H1 (cell line): Measurements from ENCODE around the gene KLHL7. TPM values are rescaled to one million over a fixed set of nuclear protein-coding genes. Genes with fewer than 3 reads are reported as not detected.
"Not testable (repeated sequence)": the region's sequence is repeated elsewhere in the genome, so short reads cannot be mapped to it uniquely, and the experiment has no call there.

Source experiments
- CTCF ChIA-PET: fragments of 300-600 bp; sonication (Branson Sonifier 250); formaldehyde crosslinking; loops from one replicate; lab custom pipeline; 2021; ENCODE audit not compliant: partially characterized antibody; lab: Charles Lee
- POLR2A ChIA-PET: fragments of 300-600 bp; sonication (Branson Sonifier 250); formaldehyde crosslinking; loops from one replicate; lab custom pipeline; 2021; ENCODE audit warnings: inconsistent platforms; ENCODE audit not compliant: partially characterized antibody; lab: Charles Lee
- DNase-seq, 2 experiments: peaks; one replicate each; pipeline versions ENCODE4 v3.0.0 to v3.0.0-alpha.2; 2010 to 2022; ENCODE audit warnings: low spot score in 2 of 2, low read depth in 1 of 2, mixed read lengths in 1 of 2
- FAIRE-seq: peaks from 2 replicates; lab custom pipeline; 2011; peaks lifted over from hg19 to GRCh38; lab: Jason Lieb, UNC
- H2AFZ ChIP-seq: 2 replicates; pipeline ENCODE4 v1.8.1; 2012; ENCODE audit warnings: low read length, inconsistent platforms
- H2AK5ac ChIP-seq: 2 replicates; pipeline ENCODE4 v1.6.1; 2013; ENCODE audit warnings: low read depth, low read length
- H2BK120ac ChIP-seq: replicated peaks from 2 replicates; pipeline ENCODE3; 2013; ENCODE audit warnings: low read depth, low read length, inconsistent platforms
- H2BK12ac ChIP-seq: 2 replicates; pipeline ENCODE4 v1.6.1; 2013; ENCODE audit warnings: low read depth, low read length
- H2BK15ac ChIP-seq: 2 replicates; pipeline ENCODE4 v1.6.1; 2013; ENCODE audit warnings: low read length
- H2BK20ac ChIP-seq: 2 replicates; pipeline ENCODE4 v1.6.1; 2013; ENCODE audit warnings: low read length
- H2BK5ac ChIP-seq: 2 replicates; pipeline ENCODE4 v1.6.1; 2013; ENCODE audit warnings: low read depth, low read length
- H3K14ac ChIP-seq: 2 replicates; pipeline ENCODE4 v1.6.1; 2013; ENCODE audit warnings: inconsistent platforms; ENCODE audit not compliant: insufficient read length
- H3K18ac ChIP-seq: 2 replicates; pipeline ENCODE4 v1.6.1; 2013; ENCODE audit warnings: low read length; ENCODE audit errors: extremely low read depth
- H3K23ac ChIP-seq: 2 replicates; pipeline ENCODE4 v1.6.1; 2013; ENCODE audit warnings: inconsistent platforms; ENCODE audit not compliant: insufficient read length
- H3K23me2 ChIP-seq: 2 replicates; pipeline ENCODE4 v1.6.1; 2013; ENCODE audit warnings: low read depth, low read length
- H3K27ac ChIP-seq: 2 replicates; pipeline ENCODE4 v1.6.1; 2011; ENCODE audit warnings: low read depth, low read length, inconsistent platforms
- H3K27me3 ChIP-seq, 4 experiments: replicated peaks in 1 of 4; 1 replicate in 1 of 4; 2 replicates in 3 of 4; pipeline versions ENCODE4 v1.6.1 to v1.8.1; 2011 to 2013; ENCODE audit warnings: low read length in 3 of 4, mild to moderate bottlenecking in 3 of 4, inconsistent platforms in 2 of 4, mixed read lengths in 2 of 4, moderate library complexity in 1 of 4; ENCODE audit not compliant: control insufficient read depth in 3 of 4, insufficient read depth in 3 of 4; ENCODE audit errors: extremely low read depth in 1 of 4
- H3K36me3 ChIP-seq, 4 experiments: 2 replicates each; pipeline versions ENCODE4 v1.6.1 to v1.8.1; 2011 to 2013; ENCODE audit warnings: mild to moderate bottlenecking in 4 of 4, low read length in 3 of 4, moderate library complexity in 2 of 4, control low read depth in 1 of 4, inconsistent platforms in 1 of 4; ENCODE audit not compliant: insufficient read depth in 4 of 4, control insufficient read depth in 2 of 4
- H3K4ac ChIP-seq: replicated peaks from 2 replicates; pipeline ENCODE3; 2013; ENCODE audit warnings: low read length, low read depth, mixed read lengths, inconsistent platforms; ENCODE audit not compliant: insufficient read length
- H3K4me1 ChIP-seq, 4 experiments: replicated peaks in 1 of 4; 1 replicate in 1 of 4; 2 replicates in 3 of 4; pipeline versions ENCODE4 v1.6.1 to v1.8.1; 2011 to 2013; ENCODE audit warnings: low read length in 3 of 4, inconsistent platforms in 2 of 4, mixed read lengths in 1 of 4; ENCODE audit not compliant: insufficient read depth in 4 of 4, control insufficient read depth in 3 of 4
- H3K4me2 ChIP-seq, 2 experiments: 2 replicates each; pipeline versions ENCODE4 v1.6.1 to v1.8.1; 2011 to 2013; ENCODE audit warnings: low read depth in 2 of 2, low read length in 2 of 2, control low read depth in 1 of 2, inconsistent platforms in 1 of 2, mild to moderate bottlenecking in 1 of 2; ENCODE audit not compliant: insufficient read depth in 1 of 2
- H3K4me3 ChIP-seq, 4 experiments: fragments of 200-600, 300-600 bp in 1 of 4; sonication (generic), shearing (Covaris generic), sonication (Bioruptor Twin) in 1 of 4; 2 replicates each; pipeline versions ENCODE4 v1.5.1 to v1.8.1; 2011 to 2016; ENCODE audit warnings: low read length in 4 of 4, low read depth in 3 of 4, control low read depth in 2 of 4, inconsistent platforms in 2 of 4, mild to moderate bottlenecking in 2 of 4, mixed read lengths in 1 of 4, moderate library complexity in 1 of 4; ENCODE audit not compliant: insufficient read depth in 2 of 4; ENCODE audit errors: extremely low read depth in 1 of 4
- H3K56ac ChIP-seq: replicated peaks from 2 replicates; pipeline ENCODE3; 2013; ENCODE audit warnings: low read depth, mild to moderate bottlenecking, mixed read lengths, low read length, inconsistent platforms; ENCODE audit not compliant: insufficient read length
- H3K79me1 ChIP-seq: 2 replicates; pipeline ENCODE4 v1.6.1; 2013; ENCODE audit warnings: low read depth, low read length, control low read depth
- H3K79me2 ChIP-seq, 2 experiments: 2 replicates each; pipeline versions ENCODE4 v1.6.1 to v1.8.1; 2012 to 2013; ENCODE audit warnings: low read length in 2 of 2, mild to moderate bottlenecking in 2 of 2, inconsistent platforms in 1 of 2; ENCODE audit not compliant: insufficient read depth in 2 of 2, control insufficient read depth in 1 of 2
- H3K9ac ChIP-seq, 4 experiments: replicated peaks in 1 of 4; 1 replicate in 1 of 4; 2 replicates in 3 of 4; pipeline versions ENCODE4 v1.6.1 to v1.8.1; 2011 to 2013; ENCODE audit warnings: low read depth in 3 of 4, low read length in 3 of 4, control low read depth in 2 of 4, mild to moderate bottlenecking in 2 of 4, moderate library complexity in 2 of 4, inconsistent platforms in 1 of 4; ENCODE audit errors: extremely low read depth in 1 of 4
- H3K9me3 ChIP-seq, 2 experiments: 2 replicates each; pipeline versions ENCODE4 v1.6.1 to v1.8.1; 2012 to 2013; ENCODE audit warnings: mild to moderate bottlenecking in 2 of 2, moderate library complexity in 2 of 2, control low read depth in 1 of 2, inconsistent platforms in 1 of 2, low read depth in 1 of 2, low read length in 1 of 2, mixed read lengths in 1 of 2; ENCODE audit not compliant: insufficient read depth in 2 of 2
- H4K20me1 ChIP-seq, 2 experiments: replicated peaks in 1 of 2; 2 replicates each; pipeline versions ENCODE3 to v1.8.1; 2011 to 2013; ENCODE audit warnings: inconsistent platforms in 2 of 2, low read length in 2 of 2, mild to moderate bottlenecking in 1 of 2; ENCODE audit not compliant: insufficient read depth in 2 of 2, control insufficient read depth in 1 of 2
- H4K5ac ChIP-seq: 2 replicates; pipeline ENCODE4 v1.6.1; 2013; ENCODE audit warnings: low read length, low read depth, mixed read lengths, inconsistent platforms; ENCODE audit not compliant: insufficient read length
- H4K8ac ChIP-seq: 2 replicates; pipeline ENCODE4 v1.8.0; 2013; ENCODE audit warnings: mild to moderate bottlenecking, moderate library complexity, low read length, inconsistent platforms; ENCODE audit not compliant: insufficient read depth; ENCODE audit errors: extremely low read depth
- H4K91ac ChIP-seq: replicated peaks from 2 replicates; pipeline ENCODE3; 2013; ENCODE audit warnings: low read length, mixed read lengths, inconsistent platforms; ENCODE audit not compliant: insufficient read length
- WGBS, 2 experiments: shearing (Covaris generic) in 1 of 2; methylation state at CpG; one replicate each; pipeline versions ENCODE4 v1.1.6 to v1.1.7; 2013 to 2015; ENCODE audit warnings: low lambda C conversion rate in 2 of 2, mixed read lengths in 2 of 2, inconsistent platforms in 1 of 2, low coverage in 1 of 2, missing lambda C conversion rate in 1 of 2; ENCODE audit not compliant: insufficient replicate concordance in 2 of 2, insufficient coverage in 1 of 2, insufficient read length in 1 of 2; ENCODE audit errors: extremely low coverage in 1 of 2, missing lambda C conversion rate in 1 of 2; 5-methylcytosine and 5-hydroxymethylcytosine counted together
- polyA plus RNA-seq, 7 experiments: library from polyadenylated mRNA; depleted of rRNA in 3 of 7; stranded (reverse) in 5 of 7; unstranded in 2 of 7; fragments of >200 nt in 5 of 7; fragments of 200-250 nt in 2 of 7; gene quantifications; 1 replicate in 5 of 7; 2 replicates in 1 of 7; 4 replicates in 1 of 7; pipeline versions ENCODE4 v1.2.1 to v1.2.3, GENCODE V29; 2011 to 2013; ENCODE audit warnings: missing spikeins in 2 of 7, mixed read lengths in 2 of 7
- total RNA-seq: library from RNA; stranded (reverse); fragmentation: NEBNext Ultra II Directional; extraction: Animal tissue kit (Norgen Biotek cat#: 25700); gene quantifications from 2 replicates; pipeline ENCODE4 v1.2.1, GENCODE V29; 2021

The KLHL7 gene
- total and polyA plus RNA-seq, 2 of the 8 experiments (the other 6 are each of a cell fraction or from before 2014, with no cell fraction given): 65.3 to 115 TPM

DNA sequence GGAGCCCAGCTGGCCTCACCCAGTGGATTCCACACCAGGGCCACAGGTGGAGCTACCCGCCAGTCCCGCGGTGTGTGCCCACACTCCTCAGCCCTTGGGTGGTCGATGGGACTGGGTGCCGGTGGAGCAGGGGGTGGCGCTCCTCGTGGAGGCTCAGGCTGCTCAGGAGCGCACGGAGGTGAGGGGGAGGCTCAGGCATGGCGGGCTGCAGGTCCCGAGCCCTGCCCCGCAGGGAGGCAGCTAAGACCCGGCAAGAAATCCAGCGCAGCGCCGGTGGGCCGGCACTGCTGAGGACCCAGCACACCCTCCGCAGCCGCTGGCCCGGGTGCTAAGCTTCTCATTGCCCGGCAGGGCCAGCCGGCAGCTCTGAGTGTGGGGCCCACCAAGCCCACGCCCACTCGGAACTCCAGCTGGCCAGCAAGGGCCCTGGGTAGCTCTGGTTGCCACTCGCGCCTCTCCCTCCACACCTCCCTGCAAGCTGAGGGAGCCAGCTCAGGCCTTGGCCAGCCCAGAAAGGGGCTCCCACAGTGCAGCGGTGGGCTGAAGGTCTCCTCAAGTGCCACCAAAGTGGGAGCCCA lies 88.2 kb downstream of the KLHL7 start:
- DNase-seq, H3K27me3 ChIP-seq, H2AFZ ChIP-seq, H3K4ac ChIP-seq, H3K14ac ChIP-seq, H2BK5ac ChIP-seq, H3K23me2 ChIP-seq, H3K56ac ChIP-seq, H3K79me1 ChIP-seq, H2BK20ac ChIP-seq, H2BK15ac ChIP-seq, H2AK5ac ChIP-seq, H3K27ac ChIP-seq, H3K79me2 ChIP-seq, H3K23ac ChIP-seq, H2BK120ac ChIP-seq, H4K91ac ChIP-seq, H4K5ac ChIP-seq, H3K4me1 ChIP-seq, H3K4me3 ChIP-seq, H3K9me3 ChIP-seq, H4K8ac ChIP-seq, H2BK12ac ChIP-seq, H4K20me1 ChIP-seq, H3K18ac ChIP-seq, H3K9ac ChIP-seq, H3K4me2 ChIP-seq, FAIRE-seq: not testable (repeated sequence)
- POLR2A ChIA-PET: interaction anchor here (0.6 to 2.9 kb wide), 5 partner anchors 9 to 355 kb away, joined by 3 to 10 read pairs (median 3); no protein-coding TSS in a partner anchor
- WGBS, 2 experiments: 95% methylated on average over 26 of the region's 27 CpGs; no CpG with 5 or more reads in 1 of the 2 experiments
- peaks cover 0 to 38% (median 19%) of the 10 kb centered on the region in 4 experiments; a peak in 6 of 8 replicates for H3K36me3 ChIP-seq
- CTCF ChIA-PET: interaction anchor here (0.6 to 1.7 kb wide), 8 partner anchors 9 to 634 kb away, joined by 3 to 7 read pairs (median 3); partner anchors contain the start of gene IL6
